ENCODE results near the gene FAM83G. TPM values are rescaled to one million over a fixed set of nuclear protein-coding genes. Genes with fewer than 3 reads are reported as not detected.

The FAM83G gene
- total RNA-seq, 1 experiment from 2014 or later, result 31.4 TPM

GRCh38 chr17:18967916-18968315, 36.6 kb downstream of the FAM83G start:
- Mint-ChIP-seq H3K4me3 (no peak overlapping the region), H3K27me3 (ENCODE audit: low read depth) (no peaks in the 10 kb centered on the region), H3K9me3 (no peaks in the 10 kb centered on the region), H3K36me3 (peaks cover 11% of the 10 kb centered on the region), H3K4me1 (peaks cover 34% of the 10 kb centered on the region), H3K27ac (no peak overlapping the region; the same call in 1 of the 2 replicates)
- DNase-seq (ENCODE audit: low spot score) (no peak), ATAC-seq (peak; percentile 7)
- no peak for TF ChIP-seq ZBTB21 (CRISPR knock-in tag; IDR thresholded peaks at IDR 0.05; ENCODE audit: borderline replicate concordance)
- no peak for TF ChIP-seq CBFB (CRISPR knock-in tag; IDR thresholded peaks at IDR 0.05; ENCODE audit: low read depth)
- TF ChIP-seq E2F1 (CRISPR knock-in tag; IDR thresholded peaks at IDR 0.05), result no peak
- TF ChIP-seq FOXK1 (CRISPR knock-in tag; IDR thresholded peaks at IDR 0.05), result no peak
- no peak for TF ChIP-seq ATF1 (CRISPR knock-in tag; IDR thresholded peaks at IDR 0.05)
- TF ChIP-seq MXD4 (CRISPR knock-in tag; IDR thresholded peaks at IDR 0.05; ENCODE audit: borderline replicate concordance), result no peak
- TF ChIP-seq NR2C2 (CRISPR knock-in tag; IDR thresholded peaks at IDR 0.05), result no peak
- no peak for TF ChIP-seq PRRX2 (CRISPR knock-in tag; IDR thresholded peaks at IDR 0.05)
- ChIA-PET POLR2A (no interaction called here), CTCF (interaction anchor here (0.7 to 1.0 kb wide), 2 partner anchors 8 to 16 kb away, joined by 3 read pairs; partner anchors contain the start of gene SLC5A10)

GRCh38 chr17:18966831-18967624, 37.5 kb downstream of the FAM83G start:
- ATAC-seq, result peak; percentile 58
- TF ChIP-seq RELA (CRISPR knock-in tag; IDR thresholded peaks at IDR 0.05; ENCODE audit: borderline replicate concordance) (no peak), NFE2L1 (CRISPR knock-in tag; IDR thresholded peaks at IDR 0.05) (no peak), ZNF425 (CRISPR knock-in tag; conservative IDR thresholded peaks at IDR 0.05) (no peak), GRHL2 (CRISPR knock-in tag; IDR thresholded peaks at IDR 0.05; ENCODE audit: insufficient replicate concordance, severe bottlenecking) (no peak), NR3C1 (CRISPR knock-in tag; conservative IDR thresholded peaks at IDR 0.05; ENCODE audit: low read depth) (no peak), ARID4B (CRISPR knock-in tag; IDR thresholded peaks at IDR 0.05; ENCODE audit: borderline replicate concordance) (no peak), RORB (CRISPR knock-in tag; IDR thresholded peaks at IDR 0.05) (no peak), FOXP1 (CRISPR knock-in tag; IDR thresholded peaks at IDR 0.05; ENCODE audit: borderline replicate concordance) (no peak), KAT7 (CRISPR knock-in tag; IDR thresholded peaks at IDR 0.05; ENCODE audit: borderline replicate concordance) (no peak), TP53 (CRISPR knock-in tag; IDR thresholded peaks at IDR 0.05) (no peak), AFF4 (CRISPR knock-in tag; IDR thresholded peaks at IDR 0.05; ENCODE audit: borderline replicate concordance) (no peak), ETV6 (CRISPR knock-in tag; IDR thresholded peaks at IDR 0.05) (no peak), FOXJ3 (CRISPR knock-in tag; IDR thresholded peaks at IDR 0.05; ENCODE audit: borderline replicate concordance) (no peak), TEAD1 (CRISPR knock-in tag; IDR thresholded peaks at IDR 0.05) (no peak), ZNF219 (CRISPR knock-in tag; IDR thresholded peaks at IDR 0.05; ENCODE audit: borderline replicate concordance) (no peak), PRRX2 (CRISPR knock-in tag; IDR thresholded peaks at IDR 0.05) (no peak), ZNF232 (CRISPR knock-in tag; IDR thresholded peaks at IDR 0.05) (no peak)

More at GRCh38 chr17:18966831-18967624, 37.5 kb downstream of the FAM83G start:
- peaks cover 41% of the 10 kb centered on the region for H3K4me1 Mint-ChIP-seq
- no peaks in the 10 kb centered on the region for H3K9me3 Mint-ChIP-seq
- no peaks in the 10 kb centered on the region for H3K27me3 Mint-ChIP-seq (ENCODE audit: low read depth)
- ChIA-PET POLR2A (interaction anchor here (0.7 kb wide), 1 partner anchor 19 kb away, joined by 4 read pairs; no protein-coding TSS in a partner anchor), CTCF (no interaction called here)
- peaks cover 11% of the 10 kb centered on the region for H3K36me3 Mint-ChIP-seq
- H3K4me3 Mint-ChIP-seq, result no peak overlapping the region
- DNase-seq (ENCODE audit: low spot score), result peak; percentile 47
- no peak overlapping the region for H3K27ac Mint-ChIP-seq
